Measurements from ENCODE around the gene CLSTN2.

Gene CLSTN2

DNA sequence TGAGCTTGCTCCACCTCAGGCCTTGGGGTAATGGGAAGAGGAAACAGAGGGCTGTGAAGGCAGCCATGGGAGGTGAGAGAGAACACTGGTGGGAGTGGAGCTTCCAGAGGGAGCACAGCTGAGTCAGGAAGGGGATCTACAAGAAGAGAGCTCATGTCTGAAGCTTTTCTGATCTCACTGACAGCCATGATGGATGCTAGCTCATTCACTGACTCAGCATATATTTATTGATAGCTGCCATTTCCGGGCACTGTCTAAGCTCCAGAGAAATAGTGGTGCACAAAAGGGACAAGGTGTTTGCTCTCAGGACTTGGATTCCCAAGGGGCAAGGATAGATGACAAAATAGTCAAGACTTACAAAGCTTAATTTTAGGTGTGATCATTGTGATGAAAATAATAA, 218.8 kb downstream of the CLSTN2 start:
- TF ChIP-seq, protein P1, sequence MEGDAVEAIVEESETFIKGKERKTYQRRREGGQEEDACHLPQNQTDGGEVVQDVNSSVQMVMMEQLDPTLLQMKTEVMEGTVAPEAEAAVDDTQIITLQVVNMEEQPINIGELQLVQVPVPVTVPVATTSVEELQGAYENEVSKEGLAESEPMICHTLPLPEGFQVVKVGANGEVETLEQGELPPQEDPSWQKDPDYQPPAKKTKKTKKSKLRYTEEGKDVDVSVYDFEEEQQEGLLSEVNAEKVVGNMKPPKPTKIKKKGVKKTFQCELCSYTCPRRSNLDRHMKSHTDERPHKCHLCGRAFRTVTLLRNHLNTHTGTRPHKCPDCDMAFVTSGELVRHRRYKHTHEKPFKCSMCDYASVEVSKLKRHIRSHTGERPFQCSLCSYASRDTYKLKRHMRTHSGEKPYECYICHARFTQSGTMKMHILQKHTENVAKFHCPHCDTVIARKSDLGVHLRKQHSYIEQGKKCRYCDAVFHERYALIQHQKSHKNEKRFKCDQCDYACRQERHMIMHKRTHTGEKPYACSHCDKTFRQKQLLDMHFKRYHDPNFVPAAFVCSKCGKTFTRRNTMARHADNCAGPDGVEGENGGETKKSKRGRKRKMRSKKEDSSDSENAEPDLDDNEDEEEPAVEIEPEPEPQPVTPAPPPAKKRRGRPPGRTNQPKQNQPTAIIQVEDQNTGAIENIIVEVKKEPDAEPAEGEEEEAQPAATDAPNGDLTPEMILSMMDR (IDR thresholded peaks at IDR 0.05; ENCODE audit: insufficient read depth, low read depth, low read length, missing control alignments) = no peak
- H3K4me3 ChIP-seq (ENCODE audit: low read depth, low read length) = no peak overlapping the region
- no peak for DNase-seq (ENCODE audit: low read depth)

DNA sequence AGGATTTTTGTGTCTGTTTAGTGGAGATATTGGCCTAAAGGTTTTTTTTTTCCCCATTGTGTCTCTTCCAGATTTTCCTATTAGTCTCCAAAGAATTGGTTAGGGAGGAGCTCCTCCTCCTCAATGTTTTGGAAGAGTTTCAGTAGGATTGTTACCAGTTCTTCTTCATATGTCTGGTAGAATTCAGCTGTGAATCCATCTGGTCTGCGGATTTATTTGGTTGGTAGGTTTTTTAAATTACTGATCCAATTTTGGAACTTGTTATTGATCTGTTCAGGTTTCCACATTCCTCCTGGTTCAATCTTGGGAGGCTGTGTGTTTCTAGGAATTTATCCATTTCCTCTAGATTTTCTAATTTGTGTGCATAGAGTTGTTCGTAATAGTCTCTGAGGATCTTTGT, 222.2 kb downstream of the CLSTN2 start:
- TF ChIP-seq, protein P1 (IDR thresholded peaks at IDR 0.05; ENCODE audit: insufficient read depth, low read depth, low read length, missing control alignments) = no peak
- DNase-seq (ENCODE audit: low read depth) = no peak
- H3K4me3 ChIP-seq (ENCODE audit: low read depth, low read length) = no peak overlapping the region

DNA sequence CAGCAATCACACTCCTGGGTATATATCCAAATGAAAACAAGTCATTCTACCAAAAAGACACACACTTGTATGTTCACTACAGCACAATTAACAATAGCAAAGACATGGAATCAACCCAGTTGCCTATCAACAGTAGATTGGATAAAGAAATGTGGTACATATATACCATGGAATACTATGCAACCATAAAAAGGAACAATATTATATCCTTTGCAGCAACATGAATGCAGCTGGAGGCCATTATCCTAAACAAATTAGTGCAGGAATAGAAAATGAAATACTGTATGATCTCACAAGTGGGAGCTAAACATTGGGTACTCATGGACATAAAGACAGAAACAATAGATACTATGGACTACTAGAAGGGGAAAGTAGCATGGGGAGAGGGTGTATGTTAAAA, 224.7 kb downstream of the CLSTN2 start:
- DNase-seq (ENCODE audit: low read depth) = no peak
- TF ChIP-seq, protein P1 (IDR thresholded peaks at IDR 0.05; ENCODE audit: insufficient read depth, low read depth, low read length, missing control alignments) = no peak

GRCh38 chr3:140160553-140160952, 225.6 kb downstream of the CLSTN2 start:
- DNase-seq (ENCODE audit: low read depth) = peak; percentile 18

More for the DNA sequence above, 224.7 kb downstream of the CLSTN2 start:
- H3K4me3 ChIP-seq (ENCODE audit: low read depth, low read length) = no peak overlapping the region

GRCh38 chr3:140162551-140162950, 227.6 kb downstream of the CLSTN2 start:
- no peak overlapping the region for H3K4me3 ChIP-seq (ENCODE audit: low read depth, low read length)
- DNase-seq (ENCODE audit: low read depth) = no peak
- TF ChIP-seq, protein P1 (IDR thresholded peaks at IDR 0.05; ENCODE audit: insufficient read depth, low read depth, low read length, missing control alignments) = no peak

More at GRCh38 chr3:140160553-140160952, 225.6 kb downstream of the CLSTN2 start:
- no peak overlapping the region for H3K4me3 ChIP-seq (ENCODE audit: low read depth, low read length)
- TF ChIP-seq, protein P1 (IDR thresholded peaks at IDR 0.05; ENCODE audit: insufficient read depth, low read depth, low read length, missing control alignments) = peak; percentile 8

DNA sequence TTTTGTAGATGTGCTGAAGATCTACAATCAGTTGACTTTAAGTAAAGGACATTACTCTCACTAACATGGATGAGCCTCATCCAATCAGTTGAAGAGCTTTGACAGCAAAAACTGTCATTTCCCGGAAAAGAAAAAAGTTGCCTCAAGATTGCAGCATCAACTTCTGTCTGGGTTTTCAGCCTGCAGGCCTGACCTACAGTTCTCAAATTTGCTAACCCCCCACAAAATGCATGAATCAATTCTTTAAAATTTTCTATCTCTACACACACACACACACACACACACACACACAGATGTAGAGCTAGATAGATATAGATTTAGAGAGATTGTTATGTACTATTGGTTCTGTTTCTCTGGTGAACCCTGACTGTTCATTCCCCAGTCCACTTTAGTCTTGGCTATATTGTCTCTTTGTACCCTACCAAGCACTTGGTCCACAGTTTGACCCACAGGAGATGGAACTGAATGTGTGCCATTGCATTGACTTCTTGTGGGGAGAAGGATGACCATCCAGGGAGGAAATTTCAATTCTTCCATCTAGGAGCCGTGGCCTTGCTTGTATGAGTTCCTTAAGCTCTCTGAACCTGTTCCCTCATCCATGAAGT, 228.3 kb downstream of the CLSTN2 start:
- no peak overlapping the region for H3K4me3 ChIP-seq (ENCODE audit: low read depth, low read length)
- no peak for DNase-seq (ENCODE audit: low read depth)
- TF ChIP-seq, protein P1 (IDR thresholded peaks at IDR 0.05; ENCODE audit: insufficient read depth, low read depth, low read length, missing control alignments) = no peak

DNA sequence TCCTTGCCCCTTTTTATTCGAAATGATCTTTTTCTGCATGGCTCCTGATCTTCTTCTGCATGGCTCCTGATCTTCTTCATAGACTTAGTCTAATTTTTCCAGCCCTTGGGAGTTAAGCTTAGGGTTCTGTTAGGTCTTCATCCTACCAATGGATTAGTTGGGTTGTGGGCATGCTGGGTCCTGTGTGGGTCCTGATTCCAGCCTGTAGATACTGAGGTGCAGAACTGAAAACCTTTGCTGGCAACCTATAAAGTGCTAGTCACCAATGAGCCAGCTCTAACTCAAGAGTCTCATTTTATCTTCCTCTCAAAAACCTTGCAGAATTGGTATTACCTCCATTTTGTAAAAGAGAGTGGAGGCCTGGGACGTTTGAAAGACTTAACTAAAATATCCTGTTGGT, 229.2 kb downstream of the CLSTN2 start:
- no peak for DNase-seq (ENCODE audit: low read depth)
- no peak overlapping the region for H3K4me3 ChIP-seq (ENCODE audit: low read depth, low read length)

More for the DNA sequence above, 229.2 kb downstream of the CLSTN2 start:
- TF ChIP-seq, protein P1 (IDR thresholded peaks at IDR 0.05; ENCODE audit: insufficient read depth, low read depth, low read length, missing control alignments) = no peak
